GM15510 (cell line): ENCODE data around the gene AKAP7.

Experiments
- POLR2A ChIP-seq: IDR thresholded peaks from 3 replicates; pipeline ENCODE4 v1.6.1; 2011; ENCODE audit warnings: borderline replicate concordance; ENCODE audit not compliant: insufficient read length; ENCODE audit errors: extremely low read depth

Gene AKAP7

DNA sequence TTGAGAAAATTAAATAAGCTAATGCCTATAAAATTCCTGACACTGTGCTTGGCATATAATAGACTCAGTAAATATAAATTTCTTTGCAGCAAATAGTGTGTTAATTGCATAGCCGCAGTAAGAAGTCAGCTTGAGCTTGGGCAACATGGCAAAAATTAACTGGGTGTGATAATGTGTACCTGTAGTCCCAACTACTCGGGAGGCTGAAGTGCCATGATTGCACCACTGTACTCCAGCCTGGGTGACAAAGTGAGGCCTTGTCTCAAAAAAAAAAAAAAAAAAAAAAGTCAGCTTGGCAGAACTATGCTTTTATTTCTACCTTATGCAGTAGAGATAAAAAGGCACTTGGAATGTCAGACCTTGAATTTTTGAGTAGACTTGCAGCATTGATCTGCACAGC, 121.8 kb downstream of the AKAP7 start:
- TF ChIP-seq POLR2A = no peak

DNA sequence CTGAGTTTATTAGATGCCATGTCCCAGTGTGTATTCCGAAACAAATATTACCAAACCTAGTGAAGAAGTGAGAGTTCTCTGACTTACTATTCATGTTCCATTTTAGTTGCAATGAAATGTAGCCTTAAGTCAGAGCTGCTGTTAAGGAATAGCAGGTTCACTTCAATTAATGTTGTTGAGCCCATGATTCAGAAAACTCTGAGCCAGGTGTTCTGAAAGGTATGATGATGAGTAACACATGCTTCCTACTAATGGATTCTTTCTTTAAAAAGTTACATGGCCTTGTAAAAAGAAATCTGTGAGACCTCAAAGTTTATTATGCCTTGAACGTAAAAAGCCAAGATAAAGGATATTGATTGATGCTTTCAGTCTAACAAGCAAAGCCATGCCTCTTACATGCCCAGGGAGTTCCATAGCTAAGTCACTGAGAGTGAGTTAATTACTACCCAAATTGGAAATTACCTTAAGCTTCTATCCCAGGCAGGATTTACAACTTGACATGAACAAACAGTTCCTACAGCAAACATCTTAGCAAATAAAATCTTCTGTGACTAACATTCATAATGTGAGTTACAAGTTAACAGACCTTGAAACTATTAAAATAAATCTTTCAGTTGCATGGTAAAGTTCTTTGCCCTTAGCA, 122.9 kb downstream of the AKAP7 start:
- TF ChIP-seq POLR2A = no peak

DNA sequence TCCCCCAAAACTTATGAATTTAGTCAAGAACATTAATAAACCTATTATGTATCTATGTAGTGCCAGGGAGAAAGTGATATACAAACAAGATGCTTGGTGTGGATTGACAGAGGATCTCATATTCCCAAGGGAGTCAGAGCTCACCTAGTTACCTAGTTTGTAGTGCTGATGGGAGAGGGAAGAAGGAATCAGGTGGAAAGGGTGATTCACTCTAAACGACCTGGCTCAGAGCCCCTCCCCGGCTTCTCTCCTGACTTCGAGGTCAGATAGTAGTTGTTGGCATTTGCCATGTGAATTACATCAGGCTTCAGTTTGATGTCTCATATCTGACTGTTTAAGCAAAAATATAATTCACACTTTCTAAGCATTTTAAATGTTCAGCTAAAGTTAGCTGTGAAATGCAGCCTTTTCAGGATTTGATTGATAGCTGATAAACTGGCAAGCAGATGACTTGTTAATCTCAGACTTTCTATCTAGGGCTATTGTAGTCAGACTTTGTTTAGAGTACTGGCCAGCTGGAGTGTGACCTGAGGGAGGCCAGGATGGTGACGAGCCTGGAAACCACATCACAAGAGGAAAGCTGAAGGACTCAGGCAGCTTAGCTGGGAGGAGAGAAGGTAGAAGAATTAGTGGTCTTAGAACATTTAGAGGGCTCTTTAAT, 123.7 kb downstream of the AKAP7 start:
- no peak for TF ChIP-seq POLR2A

DNA sequence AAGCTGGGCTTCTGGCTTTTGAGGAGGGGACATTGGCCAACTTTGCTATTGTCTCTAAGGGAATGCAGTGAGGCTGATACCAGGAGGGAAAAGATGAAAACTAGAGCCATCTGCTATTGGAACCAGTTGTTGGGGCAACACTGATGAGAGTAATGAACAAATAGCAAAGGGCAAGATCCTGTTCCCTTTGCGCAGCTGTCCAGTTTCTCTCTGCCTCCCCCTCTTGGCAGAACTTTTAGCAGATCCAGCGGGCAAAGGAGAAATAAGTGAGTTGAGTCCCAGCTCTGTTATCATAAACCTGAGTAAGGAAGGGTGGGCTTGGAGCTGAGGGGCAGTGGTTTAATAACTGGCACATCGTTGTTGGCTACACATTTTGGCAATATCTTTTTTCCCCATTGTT, 126.8 kb downstream of the AKAP7 start:
- no peak for TF ChIP-seq POLR2A

GRCh38 chr6:131265939-131266338, 130.7 kb downstream of the AKAP7 start:
- no peak for TF ChIP-seq POLR2A

- no peak for TF ChIP-seq POLR2A
These were observed 133.0 kb downstream of the AKAP7 start for GRCh38 chr6:131268303-131268702.

GRCh38 chr6:131269565-131270391, 134.5 kb downstream of the AKAP7 start:
- TF ChIP-seq POLR2A = no peak

- TF ChIP-seq POLR2A = no peak
These were observed 135.3 kb downstream of the AKAP7 start for GRCh38 chr6:131270534-131270933.

DNA sequence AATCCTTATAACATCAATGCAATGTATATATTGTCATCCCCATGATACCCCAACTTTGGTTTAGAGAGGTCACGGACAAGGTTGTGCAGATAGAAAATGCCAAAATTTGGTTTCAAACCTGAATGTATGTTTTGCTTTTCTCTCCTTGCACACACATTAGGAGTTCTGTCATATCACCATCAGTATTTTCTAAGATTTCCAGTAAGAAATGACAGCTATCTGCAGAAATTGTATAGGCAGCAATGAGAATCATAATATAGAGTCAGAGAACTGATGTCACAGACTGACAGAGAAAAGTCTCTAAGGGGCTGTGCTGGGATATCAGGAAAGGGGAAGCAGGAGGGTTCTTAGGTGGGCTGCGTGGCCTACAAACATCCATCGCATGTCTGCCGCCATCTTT, 140.0 kb downstream of the AKAP7 start:
- no peak for TF ChIP-seq POLR2A

- TF ChIP-seq POLR2A = no peak
These were observed 142.3 kb downstream of the AKAP7 start for GRCh38 chr6:131277591-131277990.

- no peak for TF ChIP-seq POLR2A
These were observed 146.4 kb downstream of the AKAP7 start for GRCh38 chr6:131281471-131282270.

GRCh38 chr6:131282365-131282764, 147.1 kb downstream of the AKAP7 start:
- TF ChIP-seq POLR2A = no peak

- TF ChIP-seq POLR2A = no peak
These were observed 148.4 kb downstream of the AKAP7 start for GRCh38 chr6:131283466-131284175.

GRCh38 chr6:131285548-131285947, 150.3 kb downstream of the AKAP7 start:
- TF ChIP-seq POLR2A = no peak
